HuH-7.5 (cell line): Measurements from ENCODE around the gene LEPROT.

Experiments used
- DNase-seq: peaks from one replicate; pipeline ENCODE4 v3.0.0; 2011; ENCODE audit warnings: low spot score

LEPROT gene

GRCh38 chr1:65412256-65412983 is 8.0 kb upstream of the LEPROT start:
- no peak for DNase-seq

GRCh38 chr1:65412984-65413375 is 7.5 kb upstream of the LEPROT start:
- no peak for DNase-seq

GRCh38 chr1:65414538-65414937 is 5.9 kb upstream of the LEPROT start:
- DNase-seq, result no peak

GRCh38 chr1:65416767-65417166 is 3.7 kb upstream of the LEPROT start:
- DNase-seq, result no peak

DNA sequence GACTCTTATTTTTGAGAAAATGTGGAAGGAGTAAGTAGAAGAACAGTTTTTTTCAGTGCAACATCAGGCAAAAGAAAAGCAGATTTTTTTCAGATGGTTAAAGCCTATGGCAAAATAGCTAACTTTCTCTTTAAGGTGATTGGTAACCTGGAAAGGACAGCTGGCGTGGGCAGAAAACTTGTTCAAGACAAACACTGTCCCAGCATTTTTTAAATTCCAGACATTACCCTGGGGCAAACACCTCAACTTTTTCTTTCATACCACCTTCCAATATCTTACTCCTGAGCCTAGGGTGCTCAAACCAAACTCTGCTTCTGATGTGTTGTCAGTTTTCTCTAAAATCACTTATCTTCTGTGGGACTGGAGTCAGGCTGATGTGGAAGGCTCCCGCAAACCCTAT is 2.7 kb upstream of the LEPROT start:
- no peak for DNase-seq

DNA sequence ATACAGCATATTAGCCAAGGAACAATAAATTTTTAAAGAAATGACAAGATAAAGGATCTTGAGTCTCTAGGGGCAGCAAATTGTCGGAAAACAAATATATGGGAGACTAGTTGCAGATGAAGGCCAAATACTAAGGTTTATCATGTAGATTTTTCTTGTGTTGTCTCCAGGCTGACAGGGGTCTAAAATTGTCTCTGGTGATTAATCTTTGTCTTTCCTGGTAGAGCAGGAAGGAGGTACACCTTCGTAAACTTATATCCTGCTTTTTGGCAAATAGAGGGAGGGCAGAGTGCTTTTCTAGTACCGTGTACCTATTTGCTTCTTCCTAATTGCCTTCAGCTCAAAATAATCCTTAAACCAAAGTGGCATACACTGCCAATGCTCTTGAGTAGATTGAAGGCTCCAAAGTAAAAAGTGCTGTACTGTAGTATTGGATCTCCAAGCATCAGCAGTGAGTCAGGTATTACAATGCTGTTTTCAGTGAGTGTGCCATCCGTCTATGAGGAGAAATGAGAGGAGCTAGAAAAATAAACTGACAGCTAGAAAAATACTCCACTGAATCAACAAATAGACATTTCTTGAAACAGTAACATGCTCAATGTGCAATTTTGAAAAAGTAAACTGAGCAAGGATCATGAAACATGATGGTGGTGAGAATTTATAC is 1.8 kb upstream of the LEPROT start:
- DNase-seq, result no peak

DNA sequence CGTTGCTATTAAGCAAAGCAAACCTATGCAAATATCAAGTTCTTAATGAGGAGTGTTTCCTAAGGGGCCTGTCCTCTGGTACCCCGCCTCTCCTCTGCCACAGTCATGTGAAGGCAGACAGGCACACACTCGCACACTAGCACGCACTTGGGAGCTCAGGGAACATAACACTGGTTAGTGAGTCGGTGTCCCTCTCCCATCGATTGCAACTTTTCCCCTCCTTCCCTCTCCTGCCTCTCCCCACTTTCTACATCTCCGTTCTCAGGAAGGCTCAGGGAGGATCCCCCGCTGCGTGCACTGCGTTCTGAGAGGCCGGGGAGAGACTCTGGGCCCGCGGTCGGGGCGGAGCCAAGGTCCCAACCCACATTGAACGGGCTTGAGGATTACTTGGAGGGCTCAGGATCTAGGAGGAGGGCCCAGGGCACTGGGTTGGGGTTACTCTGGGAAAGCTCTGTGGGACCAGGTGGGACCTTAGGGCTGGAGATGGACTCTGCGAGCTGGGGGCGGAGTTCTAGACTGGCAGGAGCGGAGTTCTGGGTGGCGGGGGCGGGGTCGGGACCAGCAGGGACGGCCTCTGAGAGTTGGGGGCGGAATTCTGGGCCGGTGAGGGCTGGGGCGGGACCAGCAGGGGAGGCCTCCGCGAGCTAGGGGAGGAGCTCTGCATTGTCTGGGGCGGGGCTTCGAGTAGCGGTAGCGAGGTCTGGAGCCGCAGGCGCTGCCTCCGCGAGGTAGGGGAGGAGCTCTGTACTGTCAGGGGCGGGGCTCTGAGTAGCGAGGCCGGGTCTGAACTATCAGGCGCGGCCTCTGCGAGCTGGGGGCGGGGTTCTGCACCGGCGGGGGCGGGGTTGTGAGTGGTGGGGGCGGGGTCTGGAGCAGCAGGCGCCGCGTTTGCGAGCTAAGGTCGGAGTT is 533 bp upstream of the LEPROT start:
- peak; percentile 69 for DNase-seq

GRCh38 chr1:65421351-65422025 is 1.0 kb downstream of the LEPROT start:
- DNase-seq, result no peak

DNA sequence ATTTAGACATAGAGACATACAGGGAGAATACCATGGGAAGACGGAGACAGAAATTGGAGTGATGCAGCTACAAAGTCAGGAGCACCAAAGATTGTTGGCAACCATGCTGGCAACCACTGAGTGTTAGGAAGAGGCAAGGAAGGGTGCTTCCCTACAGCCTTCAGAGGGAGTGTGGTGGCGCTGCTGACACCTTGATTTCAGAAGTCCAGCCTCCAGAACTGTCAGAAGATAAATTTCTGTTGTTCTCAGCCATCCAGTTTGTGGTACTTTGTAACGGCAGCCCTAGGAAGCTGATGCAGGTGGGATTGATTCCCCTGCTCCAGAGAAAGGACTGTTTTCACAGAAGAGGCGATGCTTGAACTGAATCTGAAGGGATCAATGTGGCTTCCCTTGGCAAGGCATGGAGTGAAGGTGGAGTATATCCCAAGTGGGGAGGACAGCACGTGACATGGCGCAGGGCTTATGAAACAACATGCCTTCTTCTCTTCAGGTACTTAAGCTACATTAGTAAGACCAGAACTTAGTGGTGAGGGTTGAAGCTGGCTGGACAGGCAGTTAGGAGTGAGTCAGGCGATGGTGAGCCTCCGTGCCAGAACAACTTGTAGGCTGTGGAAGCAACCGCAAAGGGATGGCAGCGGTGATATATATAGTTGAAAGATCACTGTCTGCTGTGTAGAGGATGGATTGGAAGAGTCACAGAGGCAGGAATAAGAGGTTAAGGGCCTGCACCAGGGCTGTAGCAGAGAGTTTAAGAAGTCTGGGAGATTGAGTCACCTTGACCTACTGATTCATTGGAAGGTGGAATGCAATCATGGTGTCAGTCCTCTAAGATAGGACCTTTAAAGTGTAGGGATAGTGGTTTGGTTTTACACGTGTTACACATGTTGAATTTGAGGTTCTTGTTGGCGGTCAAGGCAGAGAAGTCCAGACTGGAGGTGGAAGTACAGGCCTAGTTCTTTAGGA is 2.1 kb downstream of the LEPROT start:
- DNase-seq, result no peak

GRCh38 chr1:65423884-65424572 is 3.6 kb downstream of the LEPROT start:
- no peak for DNase-seq

DNA sequence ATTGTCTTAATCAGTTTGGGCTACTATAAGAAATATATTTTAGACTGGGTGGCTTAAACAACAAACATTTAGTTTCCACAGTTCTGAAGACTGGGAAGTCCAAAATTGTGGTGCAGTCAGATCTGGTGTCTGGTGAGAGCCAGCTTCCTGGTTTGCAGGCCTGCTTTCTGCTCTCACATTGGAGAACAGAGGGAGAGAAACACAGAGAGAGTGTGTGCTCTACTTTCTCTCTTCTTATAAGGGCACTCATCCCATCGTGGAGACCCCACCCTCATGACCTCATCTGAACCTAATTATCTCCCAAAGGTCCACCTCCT is 4.1 kb downstream of the LEPROT start:
- no peak for DNase-seq

DNA sequence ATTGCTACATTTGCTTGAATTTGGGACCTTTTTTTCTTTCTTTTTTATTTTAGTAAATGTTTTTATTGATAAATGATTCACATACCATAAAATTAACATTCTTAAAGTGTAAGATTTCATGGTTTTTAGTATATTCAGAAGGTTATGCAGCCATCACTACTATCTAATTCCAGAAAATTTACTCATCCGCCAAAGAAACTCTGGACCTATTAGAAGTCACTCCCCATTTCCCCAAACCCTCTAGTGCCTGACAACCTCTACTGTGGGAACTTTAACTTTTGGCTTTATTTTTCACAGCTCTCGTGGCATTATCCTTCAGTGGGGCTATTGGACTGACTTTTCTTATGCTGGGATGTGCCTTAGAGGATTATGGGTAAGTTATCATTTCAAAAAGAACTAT is 4.5 kb downstream of the LEPROT start:
- DNase-seq, result no peak

- DNase-seq, result no peak
Observed at GRCh38 chr1:65425697-65426096, 5.2 kb downstream of the LEPROT start.

GRCh38 chr1:65429078-65429477 is 8.6 kb downstream of the LEPROT start:
- no peak for DNase-seq

- DNase-seq, result no peak
Observed at GRCh38 chr1:65429806-65430205, 9.3 kb downstream of the LEPROT start.

GRCh38 chr1:65431111-65431705 is 10.7 kb downstream of the LEPROT start:
- peak; percentile 28 for DNase-seq

DNA sequence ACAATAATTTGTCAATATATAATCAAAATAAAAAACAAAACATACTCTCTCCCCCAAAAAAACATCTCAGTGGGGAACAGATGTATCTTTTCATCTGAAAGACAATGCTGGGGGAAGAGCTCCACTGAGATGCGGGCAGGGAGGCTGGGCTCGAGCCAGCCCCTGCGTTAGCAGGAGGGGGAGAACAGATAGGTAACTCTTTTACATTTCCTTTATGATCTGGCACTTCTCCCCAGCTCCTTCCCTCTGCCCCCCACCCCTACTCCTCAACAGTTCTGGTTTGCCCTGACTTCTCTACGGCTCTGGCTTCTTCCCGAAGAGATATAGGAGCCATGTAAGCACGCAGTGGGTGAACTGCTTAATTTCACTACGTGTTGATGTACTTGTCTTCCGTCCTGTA is 12.4 kb downstream of the LEPROT start:
- no peak for DNase-seq

- no peak for DNase-seq
Observed at GRCh38 chr1:65434255-65434654, 13.8 kb downstream of the LEPROT start.

GRCh38 chr1:65434760-65435159 is 14.3 kb downstream of the LEPROT start:
- DNase-seq, result no peak

DNA sequence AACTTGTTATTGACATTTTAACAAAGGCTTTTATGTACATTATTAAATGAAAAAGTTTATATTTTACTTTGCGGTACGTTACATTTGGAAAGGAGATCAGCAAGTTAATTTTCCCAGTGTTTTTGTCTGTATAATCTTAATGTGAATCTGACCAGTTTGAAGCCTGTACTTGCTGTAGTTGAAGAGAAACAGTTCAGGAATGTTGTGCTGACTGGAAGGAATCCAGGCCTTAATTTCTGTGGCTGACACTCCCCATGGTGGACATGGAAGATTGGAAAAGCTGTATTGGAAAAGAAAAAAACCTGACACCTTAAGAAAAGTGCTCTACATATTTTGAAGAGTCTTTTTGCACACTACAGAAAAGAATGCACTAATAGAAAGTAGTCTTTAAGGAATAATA is 15.5 kb downstream of the LEPROT start:
- no peak for DNase-seq
